NCI-H1930 (cell line): ENCODE results near the gene NDUFS6.
"Not testable (repeated sequence)": the region's sequence is repeated elsewhere in the genome, so short reads cannot be mapped to it uniquely, and the experiment has no call there.

Experiments used
- DNase-seq, 2 experiments: peaks; one replicate each; lab custom pipeline; 2025; lab: John Stamatoyannopoulos, UW

The NDUFS6 gene

GRCh38 chr5:1798589-1798988 is 2.6 kb upstream of the NDUFS6 start:
- DNase-seq, result not testable (repeated sequence)

- DNase-seq, result no peak
These were observed 2.1 kb upstream of the NDUFS6 start for GRCh38 chr5:1799110-1799601.

- DNase-seq, result peak; percentile 95 to 99
These were observed 1.4 kb upstream of the NDUFS6 start, which contains the start of gene MRPL36 for GRCh38 chr5:1799602-1800471. MRPL36 (minus strand) TSS chr5:1799837; CDS start chr5:1798935, 902 bp downstream.

GRCh38 chr5:1800472-1801221 is 560 bp upstream of the NDUFS6 start:
- DNase-seq, result peak; percentile 54 to 86

- DNase-seq, result peak in 1 of 2 experiments; percentile 25
These were observed 724 bp downstream of the NDUFS6 start for GRCh38 chr5:1801967-1802295.

- no peak for DNase-seq
These were observed 2.0 kb downstream of the NDUFS6 start for GRCh38 chr5:1803192-1803591.

GRCh38 chr5:1804001-1804690 is 2.9 kb downstream of the NDUFS6 start:
- DNase-seq, result no peak

GRCh38 chr5:1805326-1805725 is 4.1 kb downstream of the NDUFS6 start:
- DNase-seq, result no peak

GRCh38 chr5:1805736-1806135 is 4.5 kb downstream of the NDUFS6 start:
- no peak for DNase-seq

- no peak for DNase-seq
These were observed 5.0 kb downstream of the NDUFS6 start for GRCh38 chr5:1806199-1806598.

- no peak for DNase-seq
These were observed 5.8 kb downstream of the NDUFS6 start for GRCh38 chr5:1806974-1807373.

- no peak for DNase-seq
These were observed 6.4 kb downstream of the NDUFS6 start for GRCh38 chr5:1807451-1808185.

GRCh38 chr5:1808439-1808838 is 7.2 kb downstream of the NDUFS6 start:
- DNase-seq, result no peak

GRCh38 chr5:1809416-1810035 is 8.3 kb downstream of the NDUFS6 start:
- no peak for DNase-seq

- no peak for DNase-seq
These were observed 9.4 kb downstream of the NDUFS6 start for GRCh38 chr5:1810581-1811101.

- DNase-seq, result no peak
These were observed 13.2 kb downstream of the NDUFS6 start for GRCh38 chr5:1814183-1815020.

GRCh38 chr5:1815071-1815786 is 14.0 kb downstream of the NDUFS6 start:
- DNase-seq, result no peak

GRCh38 chr5:1815881-1816292 is 14.7 kb downstream of the NDUFS6 start:
- DNase-seq, result no peak

GRCh38 chr5:1816495-1817089 is 15.4 kb downstream of the NDUFS6 start:
- not testable (repeated sequence) for DNase-seq
